Activated CD4-positive, CD25-positive, alpha-beta regulatory T cell (primary cell): ENCODE measurements around the gene SAMD13.

Experiments
- DNase-seq, 4 experiments: peaks; one replicate each; lab custom pipeline; 2025; lab: John Stamatoyannopoulos, UW

The SAMD13 gene

DNA sequence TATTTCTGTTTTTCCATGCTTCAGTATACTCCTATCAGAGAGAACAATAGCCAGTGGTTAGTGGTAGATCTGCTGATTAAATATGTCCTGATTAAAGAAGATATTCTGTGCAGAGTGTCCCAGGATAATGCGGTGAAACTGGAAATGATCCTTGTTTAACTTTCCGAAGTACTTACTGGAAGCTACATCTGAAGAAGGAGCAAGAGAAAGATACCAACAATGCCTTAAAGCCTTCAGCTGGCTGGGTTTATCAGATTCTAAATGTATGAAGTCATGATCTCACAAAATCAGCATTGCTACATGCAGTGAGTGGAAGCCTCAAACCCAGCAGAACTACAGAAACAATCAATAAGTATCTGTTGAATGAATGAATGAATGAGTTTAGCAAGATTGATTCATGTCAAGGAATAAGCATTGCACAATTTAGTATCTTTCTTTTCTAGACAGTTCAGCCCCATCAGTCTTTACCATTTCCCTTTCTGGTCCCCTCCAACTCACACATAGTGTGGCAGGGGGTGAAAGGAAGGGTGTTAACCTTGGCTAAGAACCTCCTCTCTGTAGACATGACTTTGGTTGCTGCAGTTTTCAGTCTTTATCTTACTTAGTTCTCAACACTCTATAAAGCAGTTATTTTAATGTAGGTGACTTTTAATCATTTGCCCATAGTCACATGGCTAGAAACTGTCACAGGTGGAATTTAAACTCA, 72.1 kb downstream of the SAMD13 start:
- no peak for DNase-seq

DNA sequence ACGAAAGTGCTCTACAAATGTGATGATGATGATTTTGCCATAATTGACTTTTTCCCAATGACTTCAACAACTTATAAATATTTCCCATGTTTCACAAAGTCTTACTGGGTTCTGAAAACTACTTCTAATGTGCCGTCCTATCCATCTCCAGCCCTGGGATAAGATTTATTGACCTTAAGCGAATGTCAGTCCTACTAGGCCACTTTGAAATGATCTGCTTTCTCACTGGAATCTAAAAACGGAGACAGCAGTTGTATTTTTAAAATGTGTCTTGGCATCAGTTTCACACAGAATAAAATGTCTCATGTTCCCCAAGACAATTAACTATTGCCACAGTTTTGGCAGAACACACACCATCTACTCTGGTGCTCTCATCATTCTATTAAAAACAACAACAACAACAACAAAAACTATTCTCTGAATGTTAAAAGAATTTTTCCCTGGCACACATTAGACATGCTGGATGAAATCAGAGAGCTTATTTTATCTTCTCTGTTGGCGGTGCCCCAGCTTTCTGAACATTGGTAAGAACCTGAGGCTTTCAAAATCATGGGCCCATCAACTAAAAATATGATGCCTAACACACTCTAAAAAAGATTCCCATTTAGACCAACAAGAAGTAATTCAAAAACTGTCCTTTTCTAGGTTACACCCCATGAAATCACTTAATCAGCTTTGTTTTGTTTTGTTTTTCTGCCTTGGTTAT, 73.6 kb downstream of the SAMD13 start:
- DNase-seq, result no peak

DNA sequence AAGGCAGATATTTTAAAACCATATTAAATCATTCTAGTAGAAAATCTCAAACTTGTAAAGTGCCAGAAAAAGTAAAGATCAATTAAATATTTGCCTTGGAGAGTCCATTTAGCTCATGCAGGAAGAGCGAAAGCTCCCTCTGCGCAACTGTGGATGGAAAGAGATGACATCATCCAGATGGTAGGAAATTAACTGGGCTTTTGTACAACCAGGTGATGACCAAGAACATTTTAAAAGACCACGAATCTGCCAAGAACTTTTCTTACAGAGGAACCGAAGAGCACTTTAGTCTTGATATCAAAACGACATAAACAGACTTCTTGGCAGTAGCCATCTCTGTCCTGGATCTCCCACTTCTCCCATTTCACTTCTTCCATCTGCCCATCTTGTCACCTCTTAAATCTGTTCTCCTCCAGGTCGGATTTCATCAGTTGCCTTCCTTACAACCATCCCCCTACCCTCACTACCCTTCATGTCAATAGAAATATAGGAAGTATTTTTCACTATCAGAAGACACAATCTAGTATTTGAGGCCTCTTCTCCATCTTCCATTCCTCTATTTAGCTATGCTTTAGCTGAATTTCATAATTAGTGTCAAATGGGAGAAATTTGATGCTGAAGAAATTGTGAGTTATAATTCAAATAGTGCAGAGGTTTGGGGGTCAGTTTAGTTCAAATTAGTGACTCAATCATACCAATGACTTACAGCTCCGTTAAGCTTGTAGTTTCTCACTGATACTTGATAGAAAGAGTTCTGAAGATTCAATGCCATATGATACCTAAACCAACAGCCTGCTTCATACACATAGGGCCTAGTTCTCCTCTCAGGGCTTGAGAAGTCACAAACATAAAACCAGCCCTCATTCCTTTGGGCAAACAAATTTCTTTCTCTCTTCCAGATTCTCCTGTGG, 74.7 kb downstream of the SAMD13 start:
- no peak for DNase-seq

DNA sequence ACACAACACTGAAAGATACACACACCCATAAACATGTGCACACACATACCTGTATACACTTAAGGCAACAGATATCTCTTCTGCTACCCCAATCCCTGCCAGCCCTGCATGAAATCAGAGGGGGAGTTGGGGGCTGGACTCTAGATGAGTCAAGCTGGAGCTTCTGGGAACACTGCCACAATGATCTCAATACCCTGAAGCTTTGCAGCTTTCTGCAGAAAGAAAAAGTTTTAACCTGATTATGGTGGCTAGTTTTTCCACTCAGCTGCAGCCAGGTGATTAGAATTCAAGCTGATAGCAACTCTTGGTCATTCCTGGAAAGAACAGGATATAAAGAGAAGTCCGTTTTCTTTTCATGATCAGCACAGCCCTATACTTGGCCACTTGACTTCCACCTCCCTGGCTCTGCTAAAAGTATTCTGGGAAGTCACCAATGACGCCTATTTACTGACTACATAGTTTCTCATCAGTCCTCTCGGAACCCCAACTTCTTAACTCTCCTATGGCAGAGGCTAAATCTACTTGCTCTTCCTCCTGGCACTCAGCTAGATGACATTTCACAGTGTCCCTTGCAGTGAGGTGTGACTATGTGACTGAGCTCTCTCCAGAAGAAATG, 76.1 kb downstream of the SAMD13 start:
- no peak for DNase-seq

DNA sequence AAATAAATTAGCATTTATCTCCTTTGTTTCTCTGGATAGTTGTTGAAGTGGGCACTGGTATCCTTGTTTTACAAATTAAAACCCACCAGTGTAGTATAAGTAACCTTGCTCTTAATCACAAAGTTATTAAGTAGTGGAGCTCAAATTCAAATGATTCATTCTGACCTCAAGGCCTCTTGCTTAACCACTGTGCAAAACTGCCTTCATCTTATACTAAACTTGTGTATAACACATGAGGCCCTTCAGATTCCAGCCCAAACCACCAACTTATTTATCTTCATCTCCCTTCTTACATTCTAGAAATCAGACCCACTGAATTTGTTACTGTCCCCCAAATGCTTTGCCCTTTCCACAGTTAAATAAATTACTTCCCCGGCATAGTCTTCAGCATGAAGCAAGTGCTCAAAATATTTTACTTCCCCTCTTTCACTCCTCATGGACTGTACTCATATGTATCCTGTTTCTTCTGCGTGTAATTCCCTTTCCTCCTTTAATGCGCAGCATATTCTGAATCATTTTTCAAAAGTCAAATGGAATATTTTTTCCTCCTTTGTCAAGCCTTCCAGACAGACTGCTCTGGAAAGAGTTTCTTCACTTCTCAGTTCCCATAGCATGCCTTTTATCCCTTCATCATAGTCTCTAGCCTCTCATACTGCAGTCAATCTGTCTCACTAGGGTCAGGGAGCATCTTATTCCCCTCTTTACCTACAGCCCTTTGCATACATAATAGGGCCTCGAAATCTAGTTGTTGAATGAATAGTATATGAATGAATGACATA, 77.8 kb downstream of the SAMD13 start:
- no peak for DNase-seq

DNA sequence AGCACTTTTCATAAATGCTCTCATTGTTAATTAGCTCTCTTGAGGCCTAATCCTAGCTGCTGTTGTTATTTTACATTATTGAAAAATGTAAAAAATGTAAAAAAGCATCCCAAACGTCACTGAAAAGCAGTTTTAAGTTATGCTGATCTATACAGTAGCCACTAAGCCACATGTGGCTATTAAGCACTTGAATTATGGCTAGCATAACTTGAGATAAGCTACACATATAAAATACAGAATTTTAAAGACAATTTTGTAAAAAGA, 78.3 kb downstream of the SAMD13 start:
- no peak for DNase-seq

DNA sequence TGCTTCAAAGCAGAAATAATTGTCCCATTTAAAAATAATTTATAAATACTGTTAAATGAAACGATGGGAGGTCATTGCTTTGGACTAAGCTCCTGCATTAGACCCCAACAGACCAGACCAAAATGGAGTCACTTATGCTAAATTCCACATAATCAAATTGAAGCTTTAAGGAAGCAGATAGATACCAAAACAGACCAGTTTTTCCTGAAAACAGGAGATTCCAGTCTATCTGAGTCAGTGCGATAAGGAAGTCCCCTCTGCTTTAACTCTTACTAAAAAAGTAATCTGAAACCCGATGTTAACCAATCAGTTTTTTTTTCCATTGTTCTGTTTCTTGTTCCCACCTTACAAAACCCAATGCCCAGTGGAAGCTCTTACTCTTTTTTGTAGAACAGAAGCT, 80.6 kb downstream of the SAMD13 start:
- no peak for DNase-seq

DNA sequence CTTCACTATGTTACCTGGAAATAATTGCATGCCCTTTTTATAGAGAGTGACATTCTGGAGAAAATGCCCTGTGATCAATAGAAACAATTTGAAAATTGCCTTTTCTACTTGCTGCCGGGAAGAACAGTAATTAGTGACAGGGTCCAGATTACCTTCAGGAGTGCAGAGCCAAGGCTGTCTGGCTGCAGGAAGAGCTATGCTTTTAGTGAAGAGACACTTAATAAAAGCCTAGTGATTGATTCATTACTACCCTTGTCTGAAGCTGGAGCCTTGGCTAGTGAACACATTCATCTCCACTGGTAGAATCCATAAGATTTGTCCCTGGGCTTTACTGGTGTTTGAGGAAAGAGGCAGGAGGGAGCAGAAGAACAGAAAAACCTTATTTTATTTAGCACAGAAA, 83.8 kb downstream of the SAMD13 start:
- DNase-seq, result no peak

DNA sequence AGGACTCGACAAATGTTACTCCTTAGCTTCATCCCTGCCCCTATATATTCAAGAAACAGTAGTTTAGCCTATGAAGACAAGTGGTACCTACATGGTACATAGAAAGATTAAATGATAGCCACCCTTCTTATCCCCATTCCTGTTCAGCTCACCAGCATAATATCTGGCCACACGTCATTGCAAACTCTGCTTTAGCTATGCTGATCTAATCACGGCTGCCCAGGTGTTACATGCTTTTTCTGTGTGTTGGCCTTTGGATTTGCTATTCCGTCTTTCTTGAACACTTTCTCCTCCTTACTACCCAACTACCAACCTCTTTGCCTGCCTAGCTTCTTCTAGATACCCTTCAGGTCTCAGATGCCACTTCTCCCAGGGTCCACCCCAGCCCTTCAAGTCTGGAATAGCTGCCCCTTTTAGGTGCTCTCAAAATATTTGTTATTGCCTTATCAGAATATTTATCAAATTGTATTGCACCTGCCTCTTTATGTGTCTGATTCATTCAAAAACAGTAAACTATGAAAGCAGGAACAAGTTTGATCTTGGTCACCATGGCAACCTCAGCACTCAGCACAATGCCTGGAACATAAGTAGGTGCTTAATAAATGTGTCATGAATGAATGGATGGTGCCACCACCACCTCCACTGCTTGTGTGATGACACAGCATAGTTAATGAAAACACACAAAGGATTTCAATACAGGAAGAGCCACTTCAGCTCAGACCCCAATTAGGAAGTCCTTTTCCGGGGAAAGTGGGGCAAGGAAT, 85.4 kb downstream of the SAMD13 start:
- no peak for DNase-seq

DNA sequence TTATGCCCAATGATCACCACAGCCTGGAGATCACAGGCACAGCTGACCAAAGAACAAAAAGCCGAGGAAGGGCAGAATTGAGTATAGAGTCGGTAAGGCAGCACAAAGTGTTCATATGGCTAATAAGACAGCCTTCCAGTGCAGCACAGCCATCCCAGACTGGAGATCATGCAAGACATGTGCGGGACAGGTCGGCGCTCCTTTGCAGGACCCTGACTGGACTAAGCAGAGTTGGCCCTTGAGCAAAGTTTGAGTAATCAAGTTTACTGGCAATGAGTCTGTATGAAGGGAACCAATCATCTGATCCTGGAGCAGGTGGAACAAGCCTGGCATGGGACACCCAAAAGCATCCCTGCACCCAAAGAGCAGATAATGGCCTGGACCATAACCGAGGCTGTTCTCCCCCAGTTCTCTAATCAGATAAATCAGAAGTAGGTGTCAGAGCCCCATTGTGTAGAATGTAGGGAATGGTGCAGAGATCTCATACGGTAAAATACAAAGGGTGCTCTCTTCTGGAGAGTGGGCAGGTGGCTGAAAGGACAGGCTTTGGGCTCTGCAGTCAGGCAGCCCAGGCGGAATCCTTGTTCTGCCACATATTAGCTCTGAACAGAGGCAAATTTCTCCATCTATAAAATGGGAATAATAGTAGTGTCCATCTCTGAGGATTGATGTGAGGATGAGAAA, 86.1 kb downstream of the SAMD13 start:
- DNase-seq, result no peak

DNA sequence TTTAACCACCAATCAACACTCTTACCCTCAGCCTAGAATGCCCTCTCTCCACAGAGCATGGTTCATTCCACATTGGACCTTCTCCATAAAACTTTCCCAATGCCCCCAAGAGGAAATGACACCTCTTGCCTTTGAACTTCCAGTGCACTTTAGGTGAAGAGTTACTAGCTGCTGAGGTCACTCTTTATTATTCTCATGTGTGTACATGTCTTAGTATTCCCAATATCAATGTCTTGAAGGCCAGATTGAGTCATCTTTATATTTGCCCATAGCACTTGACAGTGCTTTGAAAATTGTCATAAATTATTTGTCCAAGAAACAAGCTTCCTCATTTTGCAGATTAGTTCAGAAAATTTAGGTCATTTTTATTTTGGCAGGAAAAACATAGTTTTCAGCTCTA, 88.7 kb downstream of the SAMD13 start:
- DNase-seq, result no peak

DNA sequence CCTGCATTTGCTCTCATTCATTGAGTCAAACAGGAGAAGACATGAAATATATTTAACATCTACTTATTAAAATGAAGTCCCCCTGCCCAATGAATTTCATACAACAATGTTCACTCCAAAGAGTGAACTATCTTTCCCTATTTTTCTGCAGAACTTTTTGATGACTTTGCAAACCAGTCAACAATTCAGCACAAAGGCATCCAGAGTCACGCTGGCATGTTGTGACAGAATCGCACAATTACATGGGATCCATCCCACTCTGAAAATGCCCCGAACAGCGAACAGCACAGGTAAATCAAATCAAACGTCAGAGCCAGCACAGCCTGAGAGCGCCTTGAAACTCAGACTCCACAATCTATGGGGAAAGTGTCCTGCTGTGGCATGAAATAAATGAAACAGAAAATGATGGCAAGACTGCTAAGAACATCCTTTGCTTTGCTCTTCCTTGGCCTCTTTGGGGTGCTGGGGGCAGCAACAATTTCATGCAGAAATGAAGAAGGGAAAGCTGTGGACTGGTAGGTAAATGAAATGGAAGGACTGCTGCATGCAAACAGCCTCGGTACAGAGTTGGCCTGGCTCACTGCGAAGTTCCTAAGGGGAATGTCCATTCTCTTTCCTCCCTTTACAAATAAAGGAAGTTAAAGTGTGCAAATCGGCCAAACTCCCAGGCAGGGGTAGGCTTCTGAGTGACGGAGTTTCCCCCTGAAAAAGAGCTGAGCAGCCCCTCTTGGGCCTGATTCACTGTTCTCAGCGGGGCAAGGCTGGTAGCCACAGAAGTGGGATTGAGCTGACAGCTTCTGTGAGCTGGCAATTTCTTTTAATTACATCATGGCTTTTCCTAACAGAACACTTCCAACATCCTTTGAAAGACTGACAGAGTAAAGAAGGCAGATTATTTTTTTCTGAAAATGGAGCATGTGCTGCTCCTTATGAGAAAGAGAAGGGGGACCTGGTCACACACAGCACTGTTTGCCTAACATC, 97.0 kb downstream of the SAMD13 start, which contains the start of gene DNASE2B:
DNASE2B (plus strand) TSS at position 310 of the 981 bp plus-strand sequence; CDS start at position 391, 81 bp downstream.
- no peak for DNase-seq
